HG02970 (cell line): ENCODE results near the gene PGC.

Experiments used
- ATAC-seq: cut with Tn5 transposase; IDR thresholded peaks from one replicate; pipeline ENCODE4 v1.9.1; 2021; ENCODE audit warnings: mild to moderate bottlenecking, moderate library complexity, moderate number of reproducible peaks; ENCODE audit not compliant: unreplicated experiment, low FRiP score

Gene PGC

GRCh38 chr6:41717392-41717736, 29.8 kb downstream of the PGC start:
- no peak for ATAC-seq

- ATAC-seq: no peak
These were observed 30.4 kb downstream of the PGC start for GRCh38 chr6:41716516-41717391.

- no peak for ATAC-seq
These were observed 31.2 kb downstream of the PGC start for GRCh38 chr6:41715795-41716515.

GRCh38 chr6:41714556-41715273, 32.5 kb downstream of the PGC start:
- no peak for ATAC-seq

GRCh38 chr6:41713650-41714291, 33.4 kb downstream of the PGC start:
- no peak for ATAC-seq

- no peak for ATAC-seq
These were observed 34.0 kb downstream of the PGC start for GRCh38 chr6:41713159-41713649.

GRCh38 chr6:41712651-41713103, 34.5 kb downstream of the PGC start:
- ATAC-seq: no peak

GRCh38 chr6:41711323-41712038, 35.7 kb downstream of the PGC start:
- no peak for ATAC-seq

- no peak for ATAC-seq
These were observed 37.8 kb downstream of the PGC start for GRCh38 chr6:41709375-41709774.

GRCh38 chr6:41708856-41709255, 38.3 kb downstream of the PGC start:
- no peak for ATAC-seq

GRCh38 chr6:41707565-41708200, 39.5 kb downstream of the PGC start:
- ATAC-seq: no peak

- no peak for ATAC-seq
These were observed 40.2 kb downstream of the PGC start for GRCh38 chr6:41706876-41707564.

- peak; percentile 69 for ATAC-seq
These were observed 41.0 kb downstream of the PGC start for GRCh38 chr6:41705996-41706835.

GRCh38 chr6:41705311-41705995, 41.7 kb downstream of the PGC start:
- no peak for ATAC-seq

GRCh38 chr6:41704656-41705310, 42.4 kb downstream of the PGC start:
- no peak for ATAC-seq

- ATAC-seq: no peak
These were observed 43.2 kb downstream of the PGC start for GRCh38 chr6:41704028-41704427.
